GM23248 (cell line): Measurements from ENCODE around the gene TTLL5.

Source experiments
- EZH2 ChIP-seq: fragments of 200-600 bp; sonication (generic); IDR thresholded peaks from 2 replicates; pipeline ENCODE4 v1.6.1; 2018; ENCODE audit warnings: antibody characterized with exemption, mild to moderate bottlenecking; ENCODE audit not compliant: insufficient read depth, poor library complexity, severe bottlenecking
- EZH2phosphoT487 ChIP-seq: fragments of 200-600 bp; sonication (generic); IDR thresholded peaks from 2 replicates; pipeline ENCODE4 v1.6.1; 2018; ENCODE audit warnings: antibody characterized with exemption, moderate library complexity, mild to moderate bottlenecking, low read depth; ENCODE audit not compliant: insufficient read depth

- TF ChIP-seq EZH2, result no peak
- TF ChIP-seq EZH2phosphoT487, result no peak
These were observed 174.7 kb downstream of the TTLL5 start for GRCh38 chr14:75835737-75836136.
